Left lobe of liver (tissue), 2 donors: Measurements from ENCODE around the gene RANBP1. TPM values are rescaled to one million over a fixed set of nuclear protein-coding genes. Genes with fewer than 3 reads are reported as not detected.
A peak's percentile ranks its signal among the peaks of the same experiment; 100 is the strongest.

ENCODE experiments used
- ATAC-seq: fragments of 200-7000 bp; cut with Tn5 transposase; one replicate; pipeline ENCODE4 v1.9.1; 2020; ENCODE audit warnings: mild to moderate bottlenecking, moderate library complexity
- DNase-seq: peaks from one replicate; pipeline ENCODE4 v3.0.0-alpha.2; 2020; ENCODE audit warnings: low spot score
- total RNA-seq: library from RNA; stranded (reverse); gene quantifications from one replicate; pipeline ENCODE4 v1.2.1, GENCODE V29; 2021
- donor health status: DM: no; HTN: no; CAD: no; lungs with moderate emphysema.
- donor health status: DM: no; HTN: yes; CAD: no.

The RANBP1 gene
- total RNA-seq, 1 donor from 2014 or later, result 47.0 TPM

- DNase-seq, result no peak
- ATAC-seq, result no peak
Measured at GRCh38 chr22:20118300-20119020, 2.6 kb downstream of the RANBP1 start.

GRCh38 chr22:20121856-20122415 is 6.0 kb downstream of the RANBP1 start:
- ATAC-seq, result no peak

GRCh38 chr22:20123366-20124082 is 7.6 kb downstream of the RANBP1 start:
- ATAC-seq, result no peak

More at GRCh38 chr22:20121856-20122415, 6.0 kb downstream of the RANBP1 start:
- no peak for DNase-seq

GRCh38 chr22:20124083-20124787 is 8.3 kb downstream of the RANBP1 start:
- ATAC-seq (no peak), DNase-seq (no peak)

More at GRCh38 chr22:20123366-20124082, 7.6 kb downstream of the RANBP1 start:
- no peak for DNase-seq

GRCh38 chr22:20125201-20126174 is 9.6 kb downstream of the RANBP1 start:
- DNase-seq (peak; percentile 91), ATAC-seq (peak; percentile 80)

- DNase-seq (no peak), ATAC-seq (no peak)
Measured at GRCh38 chr22:20126284-20127029, 10.6 kb downstream of the RANBP1 start.

- no peak for DNase-seq
- ATAC-seq, result no peak
Measured at GRCh38 chr22:20127318-20127868, 11.5 kb downstream of the RANBP1 start.

GRCh38 chr22:20127869-20128618 is 12.1 kb downstream of the RANBP1 start:
- DNase-seq, result no peak
- no peak for ATAC-seq

GRCh38 chr22:20128619-20128901 is 12.7 kb downstream of the RANBP1 start:
- ATAC-seq (no peak), DNase-seq (no peak)

GRCh38 chr22:20128902-20129746 is 13.2 kb downstream of the RANBP1 start:
- DNase-seq (peak; percentile 90), ATAC-seq (peak; percentile 52)

GRCh38 chr22:20129747-20130014 is 13.8 kb downstream of the RANBP1 start:
- DNase-seq, result no peak
- no peak for ATAC-seq

- DNase-seq (no peak), ATAC-seq (no peak)
Measured at GRCh38 chr22:20130319-20130718, 14.4 kb downstream of the RANBP1 start.

GRCh38 chr22:20130731-20131596 is 15.1 kb downstream of the RANBP1 start:
- ATAC-seq, result peak; percentile 80
- peak; percentile 90 for DNase-seq

- DNase-seq, result no peak
Measured at GRCh38 chr22:20131597-20131858, 15.6 kb downstream of the RANBP1 start, which contains the start of gene ZDHHC8. Gene ZDHHC8 (plus strand): TSS chr22:20131804. CDS start chr22:20131948, 144 bp downstream.

GRCh38 chr22:20131859-20132685 is 16.2 kb downstream of the RANBP1 start:
- DNase-seq, result peak; percentile 71
- peak; percentile 8 for ATAC-seq

More at GRCh38 chr22:20131597-20131858, 15.6 kb downstream of the RANBP1 start, which contains the start of gene ZDHHC8:
- ATAC-seq, result peak; percentile 60

GRCh38 chr22:20132686-20133246 is 16.9 kb downstream of the RANBP1 start:
- ATAC-seq, result no peak
- DNase-seq, result no peak
